Activated T-cell treated with anti-CD3 and anti-CD28 coated beads, Interleukin-2, amount 50 U/mL, for 4 hours (primary cell): ENCODE results near the gene TMEM134. TPM values are rescaled to one million over a fixed set of nuclear protein-coding genes. Genes with fewer than 3 reads are reported as not detected.
A peak's percentile ranks its signal among the peaks of the same experiment; 100 is the strongest.
"Not testable (repeated sequence)": the region's sequence is repeated elsewhere in the genome, so short reads cannot be mapped to it uniquely, and the experiment has no call there.

Source experiments
- ATAC-seq, 2 donors: fragments of 200-7000 bp; cut with Tn5 transposase; one replicate each; pipeline ENCODE4 v1.10.0; 2021
- DNase-seq: peaks from one replicate; pipeline ENCODE4 v3.0.0-alpha.2; 2020
- H3K27me3 Mint-ChIP-seq: one replicate; pipeline ENCODE4 v1.8.0; 2021; ENCODE audit warnings: low read depth, mixed read lengths
- H3K36me3 Mint-ChIP-seq: one replicate; pipeline ENCODE4 v1.8.0; 2022; ENCODE audit warnings: mixed read lengths; ENCODE audit not compliant: insufficient read depth
- H3K4me1 Mint-ChIP-seq: one replicate; pipeline ENCODE4 v1.8.0; 2021; ENCODE audit warnings: low read depth, mixed read lengths
- H3K4me3 Mint-ChIP-seq: one replicate; pipeline ENCODE4 v1.8.0; 2021; ENCODE audit warnings: mild to moderate bottlenecking, moderate library complexity, mixed read lengths
- H3K9me3 Mint-ChIP-seq: one replicate; pipeline ENCODE4 v1.8.0; 2021; ENCODE audit warnings: mixed read lengths
- total RNA-seq, 3 donors: library from RNA; stranded (reverse); gene quantifications; one replicate each; pipeline ENCODE4 v1.2.1, GENCODE V29; 2021

Gene TMEM134
- total RNA-seq, 3 donors from 2014 or later: 31.1 to 36.3 (median 32.9) TPM

DNA sequence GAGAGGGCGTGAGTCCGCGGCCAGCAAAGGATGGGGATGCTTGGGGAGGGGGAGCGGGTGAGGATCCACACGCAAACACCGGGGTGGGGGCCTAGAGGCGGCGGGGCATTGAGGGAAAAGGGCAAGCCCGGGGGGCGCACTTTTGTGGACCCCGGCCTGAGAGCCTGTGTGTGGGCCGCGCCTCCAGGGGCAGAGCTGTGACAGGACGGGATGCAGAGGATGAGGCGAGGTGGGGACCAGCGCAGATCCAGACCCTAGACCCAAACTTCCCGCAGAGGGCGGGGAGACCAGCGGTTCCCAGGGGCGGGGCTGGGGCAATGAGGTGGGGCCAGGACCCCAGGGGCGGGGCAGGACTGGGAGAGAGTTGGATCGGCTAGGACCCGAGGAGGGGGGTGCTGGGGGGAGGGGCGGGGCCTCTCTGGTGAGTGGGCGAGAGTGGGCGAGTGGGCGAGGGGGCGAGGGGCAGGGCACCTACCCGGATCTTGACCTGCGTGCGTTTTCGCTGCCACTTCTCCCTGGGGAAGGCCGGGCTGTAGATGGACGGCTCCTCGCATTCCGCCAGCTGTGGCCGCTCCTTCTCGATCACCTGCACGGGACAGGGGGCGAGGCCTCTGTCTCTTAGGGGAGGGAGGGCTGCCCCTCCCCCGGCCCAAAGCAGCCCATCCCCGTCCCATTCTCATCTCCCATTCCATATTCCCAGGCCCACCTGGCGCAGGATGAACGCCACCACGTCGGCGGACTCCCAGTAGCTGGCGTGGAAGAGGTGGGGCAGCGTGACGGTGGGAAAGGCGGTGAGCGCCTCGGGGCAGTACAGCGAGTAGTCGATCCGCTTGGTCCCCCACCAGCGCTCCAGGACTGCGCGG lies 25.6 kb upstream of the TMEM134 start:
- no peaks in the 10 kb centered on the region for H3K9me3 Mint-ChIP-seq
- H3K4me3 Mint-ChIP-seq: no peak overlapping the region
- H3K4me1 Mint-ChIP-seq: peaks cover 3% of the 10 kb centered on the region
- no peaks in the 10 kb centered on the region for H3K27me3 Mint-ChIP-seq
- no peak for ATAC-seq
- DNase-seq: no peak
- peaks cover 14% of the 10 kb centered on the region for H3K36me3 Mint-ChIP-seq

DNA sequence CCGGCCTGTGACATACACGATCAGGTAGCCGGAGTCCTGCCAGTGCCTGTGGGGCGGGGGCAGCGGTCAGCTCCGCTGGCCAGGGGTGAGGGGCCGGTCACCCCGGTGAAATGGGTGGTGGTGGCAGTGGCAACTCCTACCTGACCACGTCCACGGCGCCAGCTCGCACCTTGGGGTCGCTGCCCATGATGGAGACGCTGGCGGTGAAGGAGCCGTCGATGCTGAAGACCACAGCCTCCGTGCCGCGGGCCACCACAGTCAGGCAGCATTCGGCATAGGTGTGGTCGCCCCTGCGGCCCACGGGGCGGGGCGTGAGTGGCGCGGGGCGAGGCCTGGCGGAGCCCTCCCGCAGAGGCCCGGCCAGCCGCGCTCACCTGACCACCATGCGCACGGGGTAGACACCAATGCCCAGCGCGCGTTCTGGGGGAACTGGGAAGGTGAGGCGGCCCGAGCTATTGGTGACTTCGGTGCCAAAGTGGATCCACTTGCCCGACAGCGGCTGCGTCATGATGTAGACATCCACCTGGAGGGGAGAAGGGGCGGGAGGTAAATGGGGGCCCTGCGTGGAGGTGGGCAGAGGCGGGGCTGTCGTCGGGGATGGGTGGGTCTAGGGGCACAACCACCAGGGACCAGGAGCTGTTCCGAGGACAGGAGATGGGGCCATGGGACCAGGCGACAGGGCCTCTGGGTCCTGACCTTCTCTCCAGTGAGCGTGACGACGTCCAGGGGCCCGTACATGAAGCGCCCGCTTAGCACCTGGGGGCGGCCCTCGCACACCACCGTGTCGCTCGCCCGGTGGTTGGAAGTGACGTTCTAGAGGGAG lies 24.7 kb upstream of the TMEM134 start:
- no peak overlapping the region for H3K4me3 Mint-ChIP-seq
- H3K4me1 Mint-ChIP-seq: peaks cover 7% of the 10 kb centered on the region
- H3K9me3 Mint-ChIP-seq: no peaks in the 10 kb centered on the region
- no peaks in the 10 kb centered on the region for H3K27me3 Mint-ChIP-seq
- DNase-seq (no peak), ATAC-seq (no peak)
- peaks cover 14% of the 10 kb centered on the region for H3K36me3 Mint-ChIP-seq

DNA sequence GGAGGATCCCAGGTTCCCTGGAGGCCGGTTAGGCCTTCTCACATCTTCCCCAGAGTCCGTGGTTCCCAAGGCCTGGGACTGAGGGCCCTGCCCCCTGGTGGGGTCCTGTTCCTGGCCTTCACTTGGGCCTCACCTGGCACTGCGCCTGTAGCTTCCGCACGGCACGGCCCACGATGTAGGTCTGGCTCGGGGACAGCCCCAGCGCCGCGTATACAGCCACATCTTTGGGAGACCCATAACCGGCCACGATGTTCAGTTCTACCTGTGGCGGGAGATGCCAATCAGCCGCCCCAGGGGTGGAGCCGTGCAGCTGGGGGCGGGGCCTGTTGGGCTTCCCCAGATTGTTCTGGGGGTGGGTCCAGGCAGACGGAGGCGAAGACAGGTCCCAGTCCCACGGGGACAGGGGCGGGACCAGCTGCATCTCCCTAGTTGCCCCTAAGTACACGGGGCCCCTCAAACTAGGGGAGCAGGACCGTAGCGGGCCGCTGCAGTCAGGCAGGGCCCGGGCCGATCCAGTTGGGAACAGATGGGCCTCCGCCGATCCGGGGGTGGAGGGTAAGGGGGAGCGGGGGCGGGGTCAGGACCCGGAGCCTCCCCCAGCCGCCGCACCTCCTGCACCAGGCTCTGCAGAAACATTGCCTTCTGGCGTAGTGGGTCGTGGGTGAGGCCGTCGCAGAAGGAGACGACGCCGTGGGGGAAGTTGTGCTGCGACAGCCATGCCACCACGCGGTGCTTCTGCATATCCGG lies 23.9 kb upstream of the TMEM134 start:
- Mint-ChIP-seq H3K4me3 (no peak overlapping the region), H3K9me3 (no peaks in the 10 kb centered on the region), H3K4me1 (peaks cover 15% of the 10 kb centered on the region), H3K27me3 (no peaks in the 10 kb centered on the region), H3K36me3 (peaks cover 13% of the 10 kb centered on the region)
- peak in 1 of 2 donors; percentile 20 for ATAC-seq
- no peak for DNase-seq

DNA sequence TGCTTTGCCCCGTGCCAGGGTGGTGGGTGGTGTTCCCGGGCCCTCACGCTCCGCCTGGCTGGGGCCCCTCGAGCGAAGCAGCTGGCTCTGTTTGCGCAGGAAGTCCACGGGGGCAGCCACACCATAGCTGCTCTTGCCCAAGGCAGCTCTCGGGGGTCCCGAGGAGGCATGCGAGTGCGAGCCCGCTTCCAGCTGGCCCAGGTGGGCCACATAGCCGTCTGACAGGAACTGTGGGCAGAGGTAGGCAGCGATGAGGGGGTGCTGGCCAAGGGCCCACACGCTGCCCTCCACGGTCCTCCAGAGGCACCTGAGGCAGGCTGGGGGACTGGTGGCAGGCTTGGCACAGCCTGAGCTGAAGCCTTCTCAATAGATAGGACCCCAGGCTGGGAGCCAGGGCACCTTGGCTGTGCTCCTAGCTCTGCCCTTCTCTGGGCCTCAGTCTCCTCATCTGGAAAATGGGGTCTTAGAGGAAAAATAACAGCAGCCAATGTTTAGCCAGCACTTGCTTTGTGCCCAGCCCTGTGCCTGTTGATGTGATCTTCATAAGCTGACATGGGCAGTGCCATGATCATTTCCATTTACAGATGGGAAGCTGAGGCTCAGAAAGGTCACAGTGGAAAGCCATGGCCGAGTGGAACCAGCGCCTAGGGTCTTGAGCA lies 23.1 kb upstream of the TMEM134 start:
- no peak for DNase-seq
- Mint-ChIP-seq H3K36me3 (peaks cover 18% of the 10 kb centered on the region), H3K4me3 (no peak overlapping the region), H3K9me3 (no peaks in the 10 kb centered on the region), H3K27me3 (no peaks in the 10 kb centered on the region), H3K4me1 (peaks cover 23% of the 10 kb centered on the region)
- no peak for ATAC-seq

DNA sequence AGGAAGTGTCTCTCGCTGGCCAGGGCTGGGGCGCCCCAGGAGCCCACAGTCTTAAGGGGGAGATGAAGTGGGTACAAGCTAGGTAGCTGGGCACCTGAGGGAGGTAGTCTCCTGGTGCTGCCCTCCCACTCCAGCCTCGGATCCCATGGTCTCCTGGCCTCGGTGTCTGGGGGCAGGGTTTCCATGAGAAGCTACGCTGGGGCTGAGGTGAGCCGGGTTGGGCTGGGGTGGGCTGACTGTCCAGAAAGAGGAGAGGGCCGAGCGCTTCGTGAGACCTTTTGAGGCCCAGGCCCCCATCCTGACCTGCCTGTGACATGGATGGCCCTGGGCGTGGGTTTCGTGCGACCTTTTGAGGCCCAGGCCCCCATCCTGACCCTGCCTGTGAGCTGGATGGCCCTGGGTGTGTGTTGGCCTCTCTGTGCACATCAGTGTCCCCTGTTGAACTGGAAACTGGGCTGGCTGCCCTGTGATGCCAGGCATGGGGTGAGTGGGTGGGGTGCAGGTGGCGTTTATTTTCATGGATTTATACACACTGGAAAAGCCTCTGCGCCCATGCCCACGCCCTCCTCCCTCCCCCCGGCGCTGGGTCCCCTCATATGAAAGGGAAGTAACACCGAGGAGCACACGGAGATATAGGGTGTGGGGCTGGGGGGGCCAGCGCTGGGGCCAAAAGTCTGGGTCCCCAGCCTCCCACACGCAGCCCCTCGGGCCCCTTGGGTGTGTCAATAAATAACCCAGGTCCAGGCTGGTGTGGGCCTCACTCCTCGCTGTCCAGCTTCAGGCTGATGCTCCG lies 22.4 kb upstream of the TMEM134 start:
- Mint-ChIP-seq H3K4me3 (no peak overlapping the region), H3K36me3 (peaks cover 21% of the 10 kb centered on the region), H3K4me1 (peaks cover 30% of the 10 kb centered on the region), H3K9me3 (no peaks in the 10 kb centered on the region), H3K27me3 (no peaks in the 10 kb centered on the region)
- DNase-seq (no peak), ATAC-seq (no peak)

DNA sequence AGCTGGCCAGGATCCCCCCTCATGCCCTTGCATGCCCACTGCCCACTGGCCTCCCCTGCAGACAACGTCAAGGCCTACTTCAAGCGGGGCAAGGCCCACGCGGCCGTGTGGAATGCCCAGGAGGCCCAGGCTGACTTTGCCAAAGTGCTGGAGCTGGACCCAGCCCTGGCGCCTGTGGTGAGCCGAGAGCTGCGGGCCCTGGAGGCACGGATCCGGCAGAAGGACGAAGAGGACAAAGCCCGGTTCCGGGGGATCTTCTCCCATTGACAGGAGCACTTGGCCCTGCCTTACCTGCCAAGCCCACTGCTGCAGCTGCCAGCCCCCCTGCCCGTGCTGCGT lies 21.6 kb upstream of the TMEM134 start:
- Mint-ChIP-seq H3K27me3 (no peaks in the 10 kb centered on the region), H3K9me3 (no peaks in the 10 kb centered on the region), H3K4me1 (peaks cover 38% of the 10 kb centered on the region), H3K36me3 (peaks cover 23% of the 10 kb centered on the region), H3K4me3 (no peak overlapping the region)
- no peak for ATAC-seq
- no peak for DNase-seq

DNA sequence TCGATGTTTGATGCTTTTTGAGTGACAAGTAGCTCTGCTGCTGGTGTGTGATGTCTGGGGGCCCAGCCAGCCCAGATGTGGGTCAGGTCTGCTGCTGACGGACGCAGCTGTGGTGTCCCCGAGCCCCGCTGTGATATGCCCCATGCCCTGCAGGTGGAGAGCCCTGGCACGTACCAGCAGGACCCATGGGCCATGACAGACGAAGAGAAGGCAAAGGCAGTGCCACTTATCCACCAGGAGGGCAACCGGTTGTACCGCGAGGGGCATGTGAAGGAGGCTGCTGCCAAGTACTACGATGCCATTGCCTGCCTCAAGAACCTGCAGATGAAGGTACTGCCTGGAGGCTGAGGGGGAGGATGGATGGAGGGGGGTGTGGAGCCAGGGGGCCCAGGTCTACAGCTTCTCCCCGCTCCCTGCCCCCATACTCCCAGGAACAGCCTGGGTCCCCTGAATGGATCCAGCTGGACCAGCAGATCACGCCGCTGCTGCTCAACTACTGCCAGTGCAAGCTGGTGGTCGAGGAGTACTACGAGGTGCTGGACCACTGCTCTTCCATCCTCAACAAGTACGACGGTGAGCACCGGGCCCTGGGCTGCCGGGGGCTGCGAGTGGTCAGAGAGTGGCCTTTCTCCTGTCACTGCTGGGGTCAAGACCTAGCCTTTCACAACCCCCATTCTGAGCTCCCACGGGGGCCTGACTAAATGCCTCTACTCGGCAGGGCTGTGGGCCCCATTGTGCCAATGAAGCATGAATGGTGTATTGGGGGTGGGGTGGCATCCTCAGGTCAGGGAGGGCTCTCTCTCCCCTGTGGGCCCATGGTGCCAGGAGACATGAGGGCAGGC lies 21.1 kb upstream of the TMEM134 start:
- Mint-ChIP-seq H3K27me3 (no peaks in the 10 kb centered on the region), H3K36me3 (peaks cover 23% of the 10 kb centered on the region), H3K9me3 (no peaks in the 10 kb centered on the region), H3K4me1 (peaks cover 39% of the 10 kb centered on the region), H3K4me3 (no peak overlapping the region)
- no peak for ATAC-seq
- no peak for DNase-seq

DNA sequence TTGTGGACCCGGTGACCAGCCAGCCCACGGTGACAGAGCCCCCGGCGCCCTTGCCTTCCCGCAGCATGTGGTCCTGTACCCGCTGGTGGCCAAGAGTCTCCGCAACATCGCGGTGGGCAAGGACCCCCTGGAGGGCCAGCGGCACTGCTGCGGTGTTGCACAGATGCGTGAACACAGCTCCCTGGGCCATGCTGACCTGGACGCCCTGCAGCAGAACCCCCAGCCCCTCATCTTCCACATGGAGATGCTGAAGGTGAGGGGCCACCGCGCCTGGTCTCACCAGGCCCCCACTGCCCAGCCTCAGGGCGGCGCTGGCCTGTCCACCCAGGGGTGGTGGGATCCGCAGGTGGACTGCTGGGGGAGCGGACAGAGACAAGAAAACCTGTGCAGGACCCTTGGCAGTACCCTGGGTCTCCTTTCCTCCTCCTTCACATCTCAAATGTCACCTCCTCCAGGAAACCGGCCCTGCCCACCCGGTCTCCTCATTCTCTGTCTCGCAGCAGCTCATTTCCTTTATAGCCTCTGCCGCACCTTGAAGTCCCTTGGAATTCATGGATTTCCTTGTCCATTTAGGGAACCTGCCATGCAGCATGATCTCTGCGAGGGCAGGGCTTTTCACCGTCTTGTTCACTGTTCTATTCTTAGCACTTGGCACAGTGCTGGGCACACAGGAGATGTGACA lies 20.3 kb upstream of the TMEM134 start:
- H3K4me3 Mint-ChIP-seq: no peak overlapping the region

DNA sequence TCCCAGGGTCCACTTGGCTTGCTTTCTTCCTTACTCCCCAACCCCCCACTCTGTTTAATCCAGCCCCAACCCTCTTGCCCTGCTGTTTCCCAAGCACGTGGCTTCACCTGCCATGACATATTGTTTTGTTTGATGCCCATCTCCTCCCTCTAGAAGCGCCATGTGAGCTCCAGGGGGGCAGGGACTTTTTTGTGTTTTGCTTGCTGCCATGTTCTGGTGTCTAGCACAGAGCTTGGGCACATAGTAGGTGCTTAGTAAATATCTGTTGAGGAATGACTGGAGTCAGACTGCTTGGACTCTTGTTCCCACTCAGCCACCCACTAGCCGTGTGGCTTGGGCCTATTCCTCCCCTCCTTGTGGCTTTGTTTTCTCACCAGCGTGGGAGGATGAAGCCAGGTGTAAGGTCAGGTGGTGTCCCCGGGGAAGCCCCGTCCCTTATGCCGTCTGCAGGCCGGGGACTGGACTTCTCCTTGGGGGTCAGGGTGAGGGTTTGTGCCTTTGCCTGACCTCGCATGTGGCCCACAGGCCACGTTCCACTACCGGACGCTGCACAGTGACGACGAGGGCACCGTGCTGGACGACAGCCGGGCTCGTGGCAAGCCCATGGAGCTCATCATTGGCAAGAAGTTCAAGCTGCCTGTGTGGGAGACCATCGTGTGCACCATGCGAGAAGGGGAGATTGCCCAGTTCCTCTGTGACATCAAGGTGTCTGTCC lies 17.6 kb upstream of the TMEM134 start:
- Mint-ChIP-seq H3K4me1 (peaks cover 68% of the 10 kb centered on the region), H3K4me3 (peak overlapping the region; percentile 66), H3K36me3 (peaks cover 22% of the 10 kb centered on the region), H3K27me3 (no peaks in the 10 kb centered on the region), H3K9me3 (no peaks in the 10 kb centered on the region)
- DNase-seq: no peak
- no peak for ATAC-seq

More for the DNA sequence above, 20.3 kb upstream of the TMEM134 start:
- Mint-ChIP-seq H3K4me1 (peaks cover 47% of the 10 kb centered on the region), H3K27me3 (no peaks in the 10 kb centered on the region), H3K9me3 (no peaks in the 10 kb centered on the region), H3K36me3 (peaks cover 27% of the 10 kb centered on the region)
- no peak for ATAC-seq
- no peak for DNase-seq

DNA sequence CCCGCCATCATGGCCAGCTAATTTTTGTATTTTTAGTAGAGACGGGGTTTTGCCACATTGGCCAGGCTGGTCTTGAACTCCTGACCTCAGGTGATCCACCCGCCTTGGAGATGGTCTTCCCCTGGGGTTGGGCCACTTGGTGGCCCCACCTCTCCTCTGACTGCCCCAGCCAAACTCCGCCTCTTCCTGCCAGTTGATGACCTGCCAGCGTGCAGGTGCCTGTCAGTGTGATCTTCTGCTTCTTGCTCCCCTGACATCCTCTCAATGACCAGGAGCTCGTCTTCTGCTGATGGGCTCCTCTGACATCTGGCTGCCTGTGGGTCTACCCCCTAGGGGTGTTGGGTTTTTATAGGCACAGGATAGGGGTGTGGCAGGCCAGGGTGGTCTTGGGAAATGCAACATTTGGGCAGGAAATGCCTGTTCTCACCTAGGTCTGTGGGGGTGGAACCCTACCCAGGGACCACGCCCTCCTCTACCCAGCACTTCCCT lies 16.9 kb upstream of the TMEM134 start:
- ATAC-seq, H3K27me3 Mint-ChIP-seq: not testable (repeated sequence)
- peaks cover 21% of the 10 kb centered on the region for H3K36me3 Mint-ChIP-seq

DNA sequence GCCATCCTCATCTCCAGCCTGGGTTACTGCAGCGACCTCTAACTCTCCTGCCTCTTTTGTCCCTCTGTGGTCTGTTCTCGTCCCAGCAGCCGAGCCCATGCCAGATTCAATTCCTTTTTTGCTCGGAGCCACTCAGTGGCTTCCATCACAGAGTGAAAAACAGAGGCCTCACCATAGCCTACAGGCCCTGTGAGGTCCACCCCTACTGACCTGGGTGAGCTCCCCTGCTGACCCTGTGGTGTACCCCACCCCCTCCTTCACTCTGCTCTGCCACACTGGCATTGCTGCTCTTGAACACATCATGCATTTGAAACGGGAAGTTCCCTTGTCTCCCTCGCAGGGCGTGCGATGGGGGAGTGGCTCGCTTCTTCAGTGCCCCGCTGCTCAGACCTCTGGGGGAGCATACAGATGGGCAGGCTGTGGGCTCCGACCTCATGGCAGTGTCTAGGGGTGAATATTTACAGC lies 15.8 kb upstream of the TMEM134 start:
- H3K4me1 Mint-ChIP-seq: peaks cover 67% of the 10 kb centered on the region
- H3K27me3 Mint-ChIP-seq: no peaks in the 10 kb centered on the region
- no peaks in the 10 kb centered on the region for H3K9me3 Mint-ChIP-seq
- ATAC-seq (peak; percentile 21 to 29), DNase-seq (peak; percentile 49)
- H3K36me3 Mint-ChIP-seq: peaks cover 20% of the 10 kb centered on the region
- peak overlapping the region; percentile 98 for H3K4me3 Mint-ChIP-seq

More for the DNA sequence above, 16.9 kb upstream of the TMEM134 start:
- not testable (repeated sequence) for DNase-seq, H3K9me3 Mint-ChIP-seq
- peaks cover 68% of the 10 kb centered on the region for H3K4me1 Mint-ChIP-seq
- peak overlapping the region; percentile 66 for H3K4me3 Mint-ChIP-seq
